Epithelial cell of proximal tubule (primary cell): Measurements from ENCODE around the gene SIDT2. TPM values are rescaled to one million over a fixed set of nuclear protein-coding genes. Genes with fewer than 3 reads are reported as not detected.
A peak's percentile ranks its signal among the peaks of the same experiment; 100 is the strongest.
"Not testable (repeated sequence)": the region's sequence is repeated elsewhere in the genome, so short reads cannot be mapped to it uniquely, and the experiment has no call there.

ENCODE experiments used
- DNase-seq: peaks from one replicate; pipeline ENCODE4 v3.0.0-alpha.2; 2011; ENCODE audit warnings: low read depth
- H3K4me3 ChIP-seq: 2 replicates; pipeline ENCODE4 v1.5.1; 2011; ENCODE audit warnings: low read depth, mild to moderate bottlenecking, low read length
- total RNA-seq: library from RNA; depleted of rRNA; stranded (reverse); fragments of >200 nt; gene quantifications from 2 replicates; pipeline ENCODE4 v1.2.3, GENCODE V29; 2015
- TF ChIP-seq, protein P1 (sequence below): conservative IDR thresholded peaks from 2 replicates; pipeline ENCODE4 v1.5.1; 2012; ENCODE audit warnings: low read depth, mild to moderate bottlenecking, low read length

SIDT2 gene
- total RNA-seq = 7.1 and 12.2 TPM in 2 replicates

DNA sequence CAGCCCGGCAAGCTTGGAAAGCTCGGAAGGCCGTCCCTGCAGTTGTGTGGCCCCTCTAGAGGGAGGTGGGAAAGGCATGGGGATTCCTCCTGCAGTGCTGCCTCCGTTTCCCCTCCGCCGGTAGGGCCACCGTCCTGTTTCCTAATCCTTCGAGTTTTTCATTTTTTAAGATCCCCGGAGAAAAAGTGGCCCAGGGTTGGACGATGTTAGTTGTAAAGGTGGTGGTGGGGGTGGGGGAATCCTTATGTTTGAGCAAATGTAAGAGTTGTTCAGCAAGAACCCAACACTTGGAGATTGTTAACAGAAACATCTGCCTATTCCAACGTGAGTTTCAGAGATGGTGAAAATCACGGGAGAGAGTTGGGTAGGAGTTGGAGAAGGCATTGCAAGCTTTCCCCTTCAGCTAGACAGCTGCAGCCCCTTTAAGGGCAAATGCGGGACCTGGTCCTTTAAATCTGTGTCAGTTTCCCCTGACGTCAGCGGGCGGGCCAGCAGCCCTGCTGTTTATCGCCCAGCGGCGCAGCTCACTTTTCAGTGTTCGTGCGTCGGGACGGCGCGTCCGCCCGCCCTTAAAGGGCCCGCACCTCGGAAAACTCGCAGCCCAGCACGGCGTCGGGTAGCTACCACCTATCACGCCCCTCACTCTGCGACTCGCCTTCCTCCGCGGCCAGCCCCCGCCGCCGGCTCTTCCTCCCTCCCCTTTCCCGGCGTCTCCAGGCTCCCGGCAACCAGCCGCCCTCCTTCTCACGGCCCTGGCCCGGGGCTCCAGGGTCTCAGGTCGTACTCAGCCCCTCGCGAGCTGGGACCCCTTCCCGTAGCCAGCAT is at the start of gene SIDT2:
SIDT2 (plus strand) TSS at position 534 of the 825 bp plus-strand sequence. CDS start 521 bp downstream, outside the sequence.
- H3K4me3 ChIP-seq = peak within 1 kb of the TSS; percentile 71
- DNase-seq = peak; percentile 22
- TF ChIP-seq, protein P1, sequence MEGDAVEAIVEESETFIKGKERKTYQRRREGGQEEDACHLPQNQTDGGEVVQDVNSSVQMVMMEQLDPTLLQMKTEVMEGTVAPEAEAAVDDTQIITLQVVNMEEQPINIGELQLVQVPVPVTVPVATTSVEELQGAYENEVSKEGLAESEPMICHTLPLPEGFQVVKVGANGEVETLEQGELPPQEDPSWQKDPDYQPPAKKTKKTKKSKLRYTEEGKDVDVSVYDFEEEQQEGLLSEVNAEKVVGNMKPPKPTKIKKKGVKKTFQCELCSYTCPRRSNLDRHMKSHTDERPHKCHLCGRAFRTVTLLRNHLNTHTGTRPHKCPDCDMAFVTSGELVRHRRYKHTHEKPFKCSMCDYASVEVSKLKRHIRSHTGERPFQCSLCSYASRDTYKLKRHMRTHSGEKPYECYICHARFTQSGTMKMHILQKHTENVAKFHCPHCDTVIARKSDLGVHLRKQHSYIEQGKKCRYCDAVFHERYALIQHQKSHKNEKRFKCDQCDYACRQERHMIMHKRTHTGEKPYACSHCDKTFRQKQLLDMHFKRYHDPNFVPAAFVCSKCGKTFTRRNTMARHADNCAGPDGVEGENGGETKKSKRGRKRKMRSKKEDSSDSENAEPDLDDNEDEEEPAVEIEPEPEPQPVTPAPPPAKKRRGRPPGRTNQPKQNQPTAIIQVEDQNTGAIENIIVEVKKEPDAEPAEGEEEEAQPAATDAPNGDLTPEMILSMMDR = no peak

- not testable (repeated sequence) for DNase-seq, H3K4me3 ChIP-seq
Measured at GRCh38 chr11:117130396-117130795, 48.1 kb upstream of the SIDT2 start.

GRCh38 chr11:117130879-117131278 is 47.7 kb upstream of the SIDT2 start:
- TF ChIP-seq, protein P1 = no peak
- no peak overlapping the region for H3K4me3 ChIP-seq
- DNase-seq = peak; percentile 20

- no peak for DNase-seq
- no peak overlapping the region for H3K4me3 ChIP-seq
- TF ChIP-seq, protein P1 = no peak
Measured at GRCh38 chr11:117134431-117134830, 44.1 kb upstream of the SIDT2 start.

DNA sequence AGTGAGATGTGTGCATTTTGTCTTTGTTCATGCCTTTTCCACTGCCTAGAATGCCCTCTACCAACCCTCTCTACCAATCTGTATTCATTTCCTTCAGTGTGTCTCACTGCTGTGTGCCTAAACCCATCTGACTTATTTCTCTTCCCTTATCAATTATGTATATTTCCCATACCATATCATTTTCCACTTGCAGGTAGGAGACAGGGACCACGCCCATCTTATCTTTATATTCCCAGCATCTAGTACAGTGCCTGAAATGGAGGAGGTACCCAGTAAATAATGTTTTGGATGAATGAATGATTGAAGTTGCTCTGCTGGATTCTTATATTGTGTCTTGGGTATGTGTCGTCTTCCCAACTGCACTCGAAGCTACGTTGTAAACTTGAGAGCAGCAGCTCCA is 43.6 kb upstream of the SIDT2 start:
- not testable (repeated sequence) for DNase-seq, H3K4me3 ChIP-seq

GRCh38 chr11:117137223-117138086 is 41.1 kb upstream of the SIDT2 start:
- DNase-seq, H3K4me3 ChIP-seq: not testable (repeated sequence)

- DNase-seq = no peak
- TF ChIP-seq, protein P1 = no peak
- peak overlapping the region; percentile 98 for H3K4me3 ChIP-seq
Measured at GRCh38 chr11:117143390-117143789, 35.2 kb upstream of the SIDT2 start.

DNA sequence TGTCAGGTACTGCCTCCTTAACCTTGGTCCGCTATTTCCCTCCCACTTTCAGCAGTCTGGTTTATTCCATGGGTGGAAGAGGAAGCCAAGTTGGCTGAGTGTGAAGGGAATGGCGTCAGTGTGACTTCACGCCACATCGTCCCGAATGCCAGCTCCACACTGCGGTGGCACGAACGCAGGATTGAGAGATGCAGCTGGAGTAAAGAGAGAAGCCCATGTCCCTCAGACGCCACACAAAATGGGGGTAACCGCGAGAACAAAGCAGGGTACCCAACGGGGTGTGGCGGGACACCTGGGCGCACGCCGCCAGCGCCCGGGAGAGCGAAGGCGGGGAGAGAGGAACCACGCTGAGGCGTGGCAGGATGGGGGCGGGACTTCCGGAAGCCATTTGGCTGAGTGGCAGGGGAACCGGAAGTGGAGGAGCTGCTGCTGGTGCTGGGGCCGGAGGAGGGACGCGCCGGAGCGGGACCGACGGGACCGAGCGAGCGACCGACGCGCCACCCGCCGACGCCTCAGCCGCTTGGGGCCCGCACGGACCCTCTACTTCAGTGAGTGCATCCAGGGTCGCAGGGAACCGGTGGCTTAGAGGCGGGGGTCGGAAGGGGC is 34.6 kb upstream of the SIDT2 start, which contains the start of gene PAFAH1B2:
PAFAH1B2 (plus strand) TSS at position 417 of the 606 bp plus-strand sequence. CDS start 8,161 bp downstream, outside the sequence.
- DNase-seq = peak; percentile 45
- TF ChIP-seq, protein P1 = no peak
- peak within 1 kb of the TSS; percentile 98 for H3K4me3 ChIP-seq
